ENCODE measurements around the gene ZNF345. TPM values are rescaled to one million over a fixed set of nuclear protein-coding genes. Genes with fewer than 3 reads are reported as not detected.

Gene ZNF345
- total and polyA plus RNA-seq, 9 of the 15 experiments (the other 6 are each of a cell fraction or from before 2014, with no cell fraction given) = 0.38 to 1.6 (median 0.65) TPM

GRCh38 chr19:36847968-36848367, 2.7 kb upstream of the ZNF345 start:
- Histone ChIP-seq H3K4me1 (replicated peaks in 1 of 2; ENCODE audit: control insufficient read depth in 2 of 2, insufficient read depth in 2 of 2, low read length in 2 of 2) (peaks cover 0 to 3% of the 10 kb centered on the region in 2 experiments; a peak in 1 of 5 replicates), H3K9me1 (ENCODE audit: control insufficient read depth, insufficient read depth, low read length) (no peaks in the 10 kb centered on the region), H4K20me1 (replicated peaks; ENCODE audit: control insufficient read depth, insufficient read depth, low read length) (no peaks in the 10 kb centered on the region), H3K36me3 (ENCODE audit: control insufficient read depth, insufficient read depth, low read length) (no peaks in the 10 kb centered on the region), H3K9me3 (replicated peaks; ENCODE audit: control insufficient read depth, insufficient read depth, low read depth, low read length) (no peaks in the 10 kb centered on the region), H3K4me2 (ENCODE audit: insufficient read depth, low read length) (no peak overlapping the region), H3K4me3 (no peak overlapping the region), H3K27me3 (ENCODE audit: control insufficient read depth in 2 of 2, insufficient read depth in 2 of 2, low read length in 2 of 2) (no peaks in the 10 kb centered on the region), H2AFZ (ENCODE audit: low read depth, low read length) (no peak overlapping the region), H3K27ac (ENCODE audit: extremely low read depth, low read depth, low read length) (no peak overlapping the region), H3K9ac (ENCODE audit: insufficient read depth in 1 of 2, low read depth in 2 of 2, low read length in 2 of 2) (no peak overlapping the region), H3K79me2 (ENCODE audit: control insufficient read depth, insufficient read depth, low read length) (no peaks in the 10 kb centered on the region)
- in situ Hi-C loops (cut with MboI) (no loop called here), intact Hi-C loops (cut with micrococcal nuclease) (no loop called here)
- ChIA-PET CTCF (ENCODE audit: low intra/inter-chr PET ratio) (no interaction called here), POLR2A (no interaction called here)
- no TSS peak for BruUV-seq (replicated peaks)
- FAIRE-seq (no peak), ATAC-seq (no peak), DNase-seq (ENCODE audit: extremely low read depth in 1 of 4, low spot score in 3 of 4) (no peak)
- WGBS (ENCODE audit: insufficient coverage, low coverage, missing lambda C conversion rate) = 0% methylated on average over 1 of the region's 1 CpG
- no peak for TF ChIP-seq MBD2 (IDR thresholded peaks at IDR 0.05; ENCODE audit: borderline replicate concordance, low read depth)
- TF ChIP-seq ZNF174 (CRISPR knock-in tag; IDR thresholded peaks at IDR 0.05) = no peak

- Histone ChIP-seq H3K79me2 (ENCODE audit: control insufficient read depth, insufficient read depth, low read length) (no peaks in the 10 kb centered on the region), H2AFZ (ENCODE audit: low read depth, low read length) (peak overlapping the region; percentile 81), H3K9ac (ENCODE audit: insufficient read depth in 1 of 2, low read depth in 2 of 2, low read length in 2 of 2) (peak overlapping the region; percentile 67 to 82), H3K36me3 (ENCODE audit: control insufficient read depth, insufficient read depth, low read length) (no peaks in the 10 kb centered on the region), H3K27me3 (ENCODE audit: control insufficient read depth in 2 of 2, insufficient read depth in 2 of 2, low read length in 2 of 2) (no peaks in the 10 kb centered on the region), H3K27ac (ENCODE audit: extremely low read depth, low read depth, low read length) (peak overlapping the region; percentile 41; the same call in 1 of the 3 replicates), H3K4me3 (peak overlapping the region; percentile 48), H3K9me3 (replicated peaks; ENCODE audit: control insufficient read depth, insufficient read depth, low read depth, low read length) (no peaks in the 10 kb centered on the region), H3K4me2 (ENCODE audit: insufficient read depth, low read length) (peak overlapping the region; percentile 71), H3K9me1 (ENCODE audit: control insufficient read depth, insufficient read depth, low read length) (no peaks in the 10 kb centered on the region), H4K20me1 (replicated peaks; ENCODE audit: control insufficient read depth, insufficient read depth, low read length) (no peaks in the 10 kb centered on the region), H3K4me1 (replicated peaks in 1 of 2; ENCODE audit: control insufficient read depth in 2 of 2, insufficient read depth in 2 of 2, low read length in 2 of 2) (peaks cover 0 to 3% of the 10 kb centered on the region in 2 experiments; a peak in 1 of 5 replicates)
- FAIRE-seq = no peak
- peak; percentile 97 for ATAC-seq
- BruUV-seq (replicated peaks) = no TSS peak
- DNase-seq (ENCODE audit: extremely low read depth in 1 of 4, low spot score in 3 of 4) = peak; percentile 39 to 73 (median 48)
- in situ Hi-C loops (cut with MboI) = no loop called here
- intact Hi-C loops (cut with micrococcal nuclease) = no loop called here
- ChIA-PET POLR2A (no interaction called here), CTCF (ENCODE audit: low intra/inter-chr PET ratio) (no interaction called here)
- WGBS (ENCODE audit: insufficient coverage, low coverage, missing lambda C conversion rate) = 2% methylated on average over 30 of the region's 36 CpGs
- TF ChIP-seq PHF8 (IDR thresholded peaks at IDR 0.05; ENCODE audit: borderline replicate concordance, low read length) (peak; percentile 40; the same call in 1 of the 2 replicates), ZNF277 (CRISPR knock-in tag; IDR thresholded peaks at IDR 0.05; ENCODE audit: borderline replicate concordance) (no peak), SETDB1 (IDR thresholded peaks at IDR 0.05; ENCODE audit: low read length) (no peak), ZNF280A (IDR thresholded peaks at IDR 0.05; ENCODE audit: low read depth, partially characterized antibody) (no peak), HMBOX1 (IDR thresholded peaks at IDR 0.05) (peak; percentile 75)
Measured at GRCh38 chr19:36849701-36850558, 746 bp upstream of the ZNF345 start.

All from K562 (cell line).